HG03457 (cell line): ENCODE data around the gene MYBPH.

Source experiments
- ATAC-seq: cut with Tn5 transposase; IDR thresholded peaks from one replicate; pipeline ENCODE4 v1.9.1; 2021; ENCODE audit warnings: moderate number of reproducible peaks; ENCODE audit not compliant: unreplicated experiment

The MYBPH gene

GRCh38 chr1:203201516-203202205 is 26.0 kb upstream of the MYBPH start:
- no peak for ATAC-seq

GRCh38 chr1:203200916-203201315 is 25.3 kb upstream of the MYBPH start:
- no peak for ATAC-seq

GRCh38 chr1:203199816-203200571 is 24.4 kb upstream of the MYBPH start:
- ATAC-seq, result no peak

GRCh38 chr1:203199481-203199815 is 23.8 kb upstream of the MYBPH start:
- ATAC-seq, result no peak

- no peak for ATAC-seq
These were observed 23.4 kb upstream of the MYBPH start for GRCh38 chr1:203199002-203199401.

GRCh38 chr1:203197625-203198024 is 22.0 kb upstream of the MYBPH start:
- ATAC-seq, result no peak

GRCh38 chr1:203196371-203196770 is 20.7 kb upstream of the MYBPH start:
- no peak for ATAC-seq

GRCh38 chr1:203190949-203191348 is 15.3 kb upstream of the MYBPH start:
- ATAC-seq, result no peak

- no peak for ATAC-seq
These were observed 14.3 kb upstream of the MYBPH start for GRCh38 chr1:203189951-203190352.

GRCh38 chr1:203188686-203189232 is 13.1 kb upstream of the MYBPH start:
- no peak for ATAC-seq

- ATAC-seq, result no peak
These were observed 12.2 kb upstream of the MYBPH start for GRCh38 chr1:203187689-203188264.

- no peak for ATAC-seq
These were observed 11.7 kb upstream of the MYBPH start for GRCh38 chr1:203187304-203187685.

- no peak for ATAC-seq
These were observed 11.0 kb upstream of the MYBPH start, which contains the start of gene CHI3L1 for GRCh38 chr1:203186446-203187303. CHI3L1 (minus strand) TSS chr1:203186704; CDS start chr1:203186623, 81 bp downstream.

- ATAC-seq, result no peak
These were observed 10.4 kb upstream of the MYBPH start for GRCh38 chr1:203186091-203186445.

- no peak for ATAC-seq
These were observed 10.0 kb upstream of the MYBPH start for GRCh38 chr1:203185585-203185984.

GRCh38 chr1:203185061-203185461 is 9.4 kb upstream of the MYBPH start:
- no peak for ATAC-seq

GRCh38 chr1:203184467-203184866 is 8.8 kb upstream of the MYBPH start:
- ATAC-seq, result no peak

GRCh38 chr1:203183828-203184227 is 8.2 kb upstream of the MYBPH start:
- ATAC-seq, result no peak

GRCh38 chr1:203182387-203182953 is 6.8 kb upstream of the MYBPH start:
- ATAC-seq, result no peak

GRCh38 chr1:203181586-203182386 is 6.2 kb upstream of the MYBPH start:
- no peak for ATAC-seq
